ENCODE measurements around the gene ACVR1C.

Gene ACVR1C

DNA sequence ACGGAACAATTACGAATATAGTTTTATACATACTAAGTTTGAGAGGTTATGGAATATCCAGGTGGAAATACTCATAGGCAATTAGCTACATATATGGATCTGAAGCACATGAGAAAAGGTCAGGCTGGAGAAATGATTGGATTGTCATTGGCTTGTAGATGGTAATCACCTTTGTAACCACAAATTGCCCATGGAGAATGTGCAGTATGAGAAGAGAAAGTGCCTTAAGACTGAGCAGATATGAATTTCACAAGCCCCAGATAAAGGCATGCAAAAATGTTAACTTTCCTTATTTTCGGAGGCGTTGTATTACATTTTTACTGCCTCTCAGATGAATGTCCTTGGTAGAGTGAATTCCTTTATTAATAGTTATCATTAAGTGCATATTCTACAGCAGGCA is 33.1 kb upstream of the ACVR1C start:
- TF ChIP-seq POLR2AphosphoS5 (IDR thresholded peaks at IDR 0.05; ENCODE audit: low read depth, low read length) = no peak
- TF ChIP-seq, protein P1, sequence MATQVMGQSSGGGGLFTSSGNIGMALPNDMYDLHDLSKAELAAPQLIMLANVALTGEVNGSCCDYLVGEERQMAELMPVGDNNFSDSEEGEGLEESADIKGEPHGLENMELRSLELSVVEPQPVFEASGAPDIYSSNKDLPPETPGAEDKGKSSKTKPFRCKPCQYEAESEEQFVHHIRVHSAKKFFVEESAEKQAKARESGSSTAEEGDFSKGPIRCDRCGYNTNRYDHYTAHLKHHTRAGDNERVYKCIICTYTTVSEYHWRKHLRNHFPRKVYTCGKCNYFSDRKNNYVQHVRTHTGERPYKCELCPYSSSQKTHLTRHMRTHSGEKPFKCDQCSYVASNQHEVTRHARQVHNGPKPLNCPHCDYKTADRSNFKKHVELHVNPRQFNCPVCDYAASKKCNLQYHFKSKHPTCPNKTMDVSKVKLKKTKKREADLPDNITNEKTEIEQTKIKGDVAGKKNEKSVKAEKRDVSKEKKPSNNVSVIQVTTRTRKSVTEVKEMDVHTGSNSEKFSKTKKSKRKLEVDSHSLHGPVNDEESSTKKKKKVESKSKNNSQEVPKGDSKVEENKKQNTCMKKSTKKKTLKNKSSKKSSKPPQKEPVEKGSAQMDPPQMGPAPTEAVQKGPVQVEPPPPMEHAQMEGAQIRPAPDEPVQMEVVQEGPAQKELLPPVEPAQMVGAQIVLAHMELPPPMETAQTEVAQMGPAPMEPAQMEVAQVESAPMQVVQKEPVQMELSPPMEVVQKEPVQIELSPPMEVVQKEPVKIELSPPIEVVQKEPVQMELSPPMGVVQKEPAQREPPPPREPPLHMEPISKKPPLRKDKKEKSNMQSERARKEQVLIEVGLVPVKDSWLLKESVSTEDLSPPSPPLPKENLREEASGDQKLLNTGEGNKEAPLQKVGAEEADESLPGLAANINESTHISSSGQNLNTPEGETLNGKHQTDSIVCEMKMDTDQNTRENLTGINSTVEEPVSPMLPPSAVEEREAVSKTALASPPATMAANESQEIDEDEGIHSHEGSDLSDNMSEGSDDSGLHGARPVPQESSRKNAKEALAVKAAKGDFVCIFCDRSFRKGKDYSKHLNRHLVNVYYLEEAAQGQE (IDR thresholded peaks at IDR 0.05; ENCODE audit: insufficient read depth in 1 of 2, low read depth in 2 of 2, low read length in 2 of 2) = no peak
- no peak for TF ChIP-seq SIN3A (IDR thresholded peaks at IDR 0.05; ENCODE audit: borderline replicate concordance, insufficient read depth, low read length)
- TF ChIP-seq FOXP2 (optimal IDR thresholded peaks at IDR 0.05; ENCODE audit: borderline replicate concordance, extremely low read depth, extremely low read length, insufficient read depth) = no peak
- no peak for TF ChIP-seq TAF1 (IDR thresholded peaks at IDR 0.05; ENCODE audit: borderline replicate concordance, insufficient read depth, low read length)

DNA sequence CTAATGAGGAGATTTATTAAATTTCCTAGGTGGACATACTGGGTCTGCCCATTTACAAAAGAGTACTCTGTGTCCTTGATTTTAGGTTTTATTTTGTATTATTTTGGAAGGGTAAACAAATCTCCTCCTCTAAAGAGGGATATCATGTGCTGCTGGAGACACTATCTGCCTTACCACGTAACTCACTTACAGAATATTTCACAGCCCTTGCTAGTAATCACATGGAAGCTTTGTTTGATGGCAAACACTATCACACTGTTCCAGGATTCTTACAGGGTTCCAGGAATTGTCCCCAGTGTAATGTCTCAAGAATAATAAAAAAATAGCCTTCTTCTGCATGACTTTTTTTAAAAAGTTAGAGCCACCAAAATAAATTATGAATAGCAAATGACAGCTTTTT is 29.2 kb upstream of the ACVR1C start:
- TF ChIP-seq, protein P1 (IDR thresholded peaks at IDR 0.05; ENCODE audit: insufficient read depth in 1 of 2, low read depth in 2 of 2, low read length in 2 of 2) = no peak
- no peak for TF ChIP-seq POLR2AphosphoS5 (IDR thresholded peaks at IDR 0.05; ENCODE audit: low read depth, low read length)
- no peak for TF ChIP-seq TAF1 (IDR thresholded peaks at IDR 0.05; ENCODE audit: borderline replicate concordance, insufficient read depth, low read length)
- no peak for TF ChIP-seq FOXP2 (optimal IDR thresholded peaks at IDR 0.05; ENCODE audit: borderline replicate concordance, extremely low read depth, extremely low read length, insufficient read depth)

DNA sequence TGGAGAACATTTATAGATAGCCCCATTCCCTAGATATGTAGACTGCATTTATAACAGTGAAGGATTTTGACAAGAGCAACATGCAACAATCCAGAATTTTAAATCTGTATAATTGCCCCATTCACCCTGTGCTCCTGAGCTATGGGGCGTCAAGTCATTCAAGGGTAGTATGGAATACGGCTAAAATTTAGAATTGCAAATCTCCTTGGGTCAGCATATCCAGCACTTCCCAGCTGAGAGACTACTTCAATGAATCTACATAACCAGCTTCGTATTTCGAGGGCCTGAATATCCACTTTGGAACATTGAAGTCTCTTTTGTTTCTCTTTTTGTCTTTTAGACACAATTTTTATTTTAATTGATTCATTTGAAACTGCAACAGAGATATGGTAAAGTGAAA is 28.4 kb upstream of the ACVR1C start:
- TF ChIP-seq TAF1 (IDR thresholded peaks at IDR 0.05; ENCODE audit: borderline replicate concordance, insufficient read depth, low read length) = no peak
- TF ChIP-seq FOXP2 (optimal IDR thresholded peaks at IDR 0.05; ENCODE audit: borderline replicate concordance, extremely low read depth, extremely low read length, insufficient read depth) = no peak
- no peak for TF ChIP-seq SIN3A (IDR thresholded peaks at IDR 0.05; ENCODE audit: borderline replicate concordance, insufficient read depth, low read length)
- no peak for TF ChIP-seq POLR2AphosphoS5 (IDR thresholded peaks at IDR 0.05; ENCODE audit: low read depth, low read length)
- TF ChIP-seq, protein P1 (IDR thresholded peaks at IDR 0.05; ENCODE audit: insufficient read depth in 1 of 2, low read depth in 2 of 2, low read length in 2 of 2) = no peak

DNA sequence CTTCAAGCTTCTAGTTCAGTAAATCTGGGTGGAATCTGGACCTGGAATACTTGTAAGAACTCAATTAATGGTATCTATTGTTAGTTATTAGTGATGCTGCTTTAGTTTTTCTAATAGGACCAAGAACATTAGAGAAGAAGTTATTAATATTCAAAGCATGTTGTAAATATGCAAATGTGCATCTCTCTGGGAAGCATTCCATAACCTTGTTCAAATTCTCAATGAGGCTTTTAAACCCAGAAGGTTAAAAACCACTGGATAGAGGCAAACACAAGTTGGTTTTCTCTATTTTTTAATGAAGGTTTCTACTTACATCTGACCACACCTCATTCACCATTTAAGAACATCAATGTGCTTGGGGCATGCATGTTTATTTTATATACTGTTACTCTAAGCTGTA is 16.1 kb upstream of the ACVR1C start:
- TF ChIP-seq TAF1 (IDR thresholded peaks at IDR 0.05; ENCODE audit: borderline replicate concordance, insufficient read depth, low read length) (no peak), FOXP2 (optimal IDR thresholded peaks at IDR 0.05; ENCODE audit: borderline replicate concordance, extremely low read depth, extremely low read length, insufficient read depth) (no peak), SIN3A (IDR thresholded peaks at IDR 0.05; ENCODE audit: borderline replicate concordance, insufficient read depth, low read length) (no peak), POLR2AphosphoS5 (IDR thresholded peaks at IDR 0.05; ENCODE audit: low read depth, low read length) (no peak)
- TF ChIP-seq, protein P1 (IDR thresholded peaks at IDR 0.05; ENCODE audit: insufficient read depth in 1 of 2, low read depth in 2 of 2, low read length in 2 of 2) = no peak

DNA sequence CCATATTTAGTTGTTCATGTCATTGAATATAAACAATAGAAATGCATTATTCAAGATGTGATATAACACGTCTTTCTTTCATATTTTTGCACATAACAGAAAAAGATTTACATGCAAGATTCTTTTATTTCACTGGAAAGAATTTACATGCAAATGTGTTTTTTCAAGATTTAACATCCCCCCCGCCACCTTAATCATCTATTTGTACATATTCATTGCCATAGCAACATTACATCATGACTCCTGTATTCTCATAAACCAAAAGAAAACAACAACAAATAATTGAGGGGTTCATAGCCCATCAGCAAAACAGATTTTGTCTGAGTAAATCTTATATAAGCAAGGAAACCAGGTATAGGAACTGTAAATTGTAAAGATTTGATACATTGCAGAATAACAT is 3.2 kb upstream of the ACVR1C start:
- TF ChIP-seq POLR2AphosphoS5 (IDR thresholded peaks at IDR 0.05; ENCODE audit: low read depth, low read length) = no peak
- TF ChIP-seq TAF1 (IDR thresholded peaks at IDR 0.05; ENCODE audit: borderline replicate concordance, insufficient read depth, low read length) = no peak
- TF ChIP-seq SIN3A (IDR thresholded peaks at IDR 0.05; ENCODE audit: borderline replicate concordance, insufficient read depth, low read length) = no peak
- TF ChIP-seq FOXP2 (optimal IDR thresholded peaks at IDR 0.05; ENCODE audit: borderline replicate concordance, extremely low read depth, extremely low read length, insufficient read depth) = no peak
- TF ChIP-seq, protein P1 (IDR thresholded peaks at IDR 0.05; ENCODE audit: insufficient read depth in 1 of 2, low read depth in 2 of 2, low read length in 2 of 2) = no peak
